Measurements from ENCODE around the gene FHL2.
"Not testable (repeated sequence)": the region's sequence is repeated elsewhere in the genome, so short reads cannot be mapped to it uniquely, and the experiment has no call there.

Gene FHL2

GRCh38 chr2:105398336-105399206, at the start of gene FHL2:
Gene FHL2 (minus strand): TSS chr2:105399051. CDS start chr2:105386516, 12,535 bp downstream.
- peak; percentile 87 for DNase-seq (ENCODE audit: low spot score)

- DNase-seq (ENCODE audit: low spot score), result no peak
Observed at GRCh38 chr2:105447476-105447875, 48.6 kb upstream of the FHL2 start.

- DNase-seq (ENCODE audit: low spot score), result no peak
Observed at GRCh38 chr2:105446501-105446900, 47.6 kb upstream of the FHL2 start.

GRCh38 chr2:105445976-105446375, 47.1 kb upstream of the FHL2 start:
- no peak for DNase-seq (ENCODE audit: low spot score)

- DNase-seq (ENCODE audit: low spot score), result no peak
Observed at GRCh38 chr2:105445498-105445897, 46.6 kb upstream of the FHL2 start.

- DNase-seq (ENCODE audit: low spot score), result no peak
Observed at GRCh38 chr2:105443617-105444598, 45.1 kb upstream of the FHL2 start.

GRCh38 chr2:105442721-105443120, 43.9 kb upstream of the FHL2 start:
- no peak for DNase-seq (ENCODE audit: low spot score)

GRCh38 chr2:105442056-105442455, 43.2 kb upstream of the FHL2 start:
- no peak for DNase-seq (ENCODE audit: low spot score)

- no peak for DNase-seq (ENCODE audit: low spot score)
Observed at GRCh38 chr2:105439141-105439540, 40.3 kb upstream of the FHL2 start.

- DNase-seq (ENCODE audit: low spot score), result peak; percentile 41
Observed at GRCh38 chr2:105438104-105438929, 39.5 kb upstream of the FHL2 start.

GRCh38 chr2:105437708-105438103, 38.9 kb upstream of the FHL2 start:
- peak; percentile 43 for DNase-seq (ENCODE audit: low spot score)

GRCh38 chr2:105432749-105433148, 33.9 kb upstream of the FHL2 start:
- DNase-seq (ENCODE audit: low spot score), result no peak

GRCh38 chr2:105432044-105432399, 33.2 kb upstream of the FHL2 start:
- no peak for DNase-seq (ENCODE audit: low spot score)

GRCh38 chr2:105431367-105432043, 32.7 kb upstream of the FHL2 start:
- peak; percentile 21 for DNase-seq (ENCODE audit: low spot score)

- DNase-seq (ENCODE audit: low spot score), result no peak
Observed at GRCh38 chr2:105428387-105429018, 29.7 kb upstream of the FHL2 start.

- no peak for DNase-seq (ENCODE audit: low spot score)
Observed at GRCh38 chr2:105427485-105427884, 28.6 kb upstream of the FHL2 start.

- DNase-seq (ENCODE audit: low spot score), result no peak
Observed at GRCh38 chr2:105426626-105427292, 27.9 kb upstream of the FHL2 start.

- no peak for DNase-seq (ENCODE audit: low spot score)
Observed at GRCh38 chr2:105425936-105426625, 27.2 kb upstream of the FHL2 start.

- not testable (repeated sequence) for DNase-seq (ENCODE audit: low spot score)
Observed at GRCh38 chr2:105424836-105425235, 26.0 kb upstream of the FHL2 start.

GRCh38 chr2:105422801-105423200, 23.9 kb upstream of the FHL2 start:
- DNase-seq (ENCODE audit: low spot score), result no peak
